GM12864 (cell line): ENCODE data around the gene ARHGAP42.

Source experiments
- DNase-seq: peaks from one replicate; pipeline ENCODE4 v3.0.0-alpha.2; 2011; ENCODE audit warnings: low read depth
- H3K4me3 ChIP-seq: 2 replicates; pipeline ENCODE4 v1.5.1; 2011; ENCODE audit warnings: mild to moderate bottlenecking, low read depth, low read length, control low read depth
- TF ChIP-seq, protein P1 (sequence below): IDR thresholded peaks from 2 replicates; pipeline ENCODE4 v1.5.1; 2011; ENCODE audit warnings: low read depth, mild to moderate bottlenecking, moderate library complexity, low read length, control low read depth, inconsistent platforms; ENCODE audit errors: missing control alignments

ARHGAP42 gene

DNA sequence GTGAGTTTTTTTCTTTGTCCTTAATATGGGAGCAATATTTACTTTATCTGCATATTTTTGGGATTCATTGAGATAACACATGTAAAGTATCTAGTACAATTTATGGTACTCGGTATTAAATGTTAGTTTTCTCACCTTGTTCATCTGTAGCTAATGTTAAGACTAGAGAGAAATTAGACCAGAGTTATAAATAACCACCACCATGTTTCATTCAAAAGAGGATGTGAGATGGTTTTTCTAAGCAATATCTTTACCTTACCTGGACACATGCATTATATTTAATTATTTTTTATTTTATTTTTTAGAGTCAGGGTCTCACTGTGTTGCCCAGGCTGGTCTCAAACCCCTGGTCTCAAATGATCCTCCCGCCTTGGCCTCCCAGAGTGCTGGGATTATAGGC, 18.4 kb downstream of the ARHGAP42 start:
- TF ChIP-seq, protein P1, sequence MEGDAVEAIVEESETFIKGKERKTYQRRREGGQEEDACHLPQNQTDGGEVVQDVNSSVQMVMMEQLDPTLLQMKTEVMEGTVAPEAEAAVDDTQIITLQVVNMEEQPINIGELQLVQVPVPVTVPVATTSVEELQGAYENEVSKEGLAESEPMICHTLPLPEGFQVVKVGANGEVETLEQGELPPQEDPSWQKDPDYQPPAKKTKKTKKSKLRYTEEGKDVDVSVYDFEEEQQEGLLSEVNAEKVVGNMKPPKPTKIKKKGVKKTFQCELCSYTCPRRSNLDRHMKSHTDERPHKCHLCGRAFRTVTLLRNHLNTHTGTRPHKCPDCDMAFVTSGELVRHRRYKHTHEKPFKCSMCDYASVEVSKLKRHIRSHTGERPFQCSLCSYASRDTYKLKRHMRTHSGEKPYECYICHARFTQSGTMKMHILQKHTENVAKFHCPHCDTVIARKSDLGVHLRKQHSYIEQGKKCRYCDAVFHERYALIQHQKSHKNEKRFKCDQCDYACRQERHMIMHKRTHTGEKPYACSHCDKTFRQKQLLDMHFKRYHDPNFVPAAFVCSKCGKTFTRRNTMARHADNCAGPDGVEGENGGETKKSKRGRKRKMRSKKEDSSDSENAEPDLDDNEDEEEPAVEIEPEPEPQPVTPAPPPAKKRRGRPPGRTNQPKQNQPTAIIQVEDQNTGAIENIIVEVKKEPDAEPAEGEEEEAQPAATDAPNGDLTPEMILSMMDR: no peak
- no peak overlapping the region for H3K4me3 ChIP-seq

GRCh38 chr11:100706179-100706578, 19.1 kb downstream of the ARHGAP42 start:
- DNase-seq: no peak
- no peak overlapping the region for H3K4me3 ChIP-seq
- TF ChIP-seq, protein P1: no peak

More for the DNA sequence above, 18.4 kb downstream of the ARHGAP42 start:
- DNase-seq: no peak

- TF ChIP-seq, protein P1: no peak
- H3K4me3 ChIP-seq: no peak overlapping the region
- DNase-seq: no peak
Observed at GRCh38 chr11:100709233-100709957, 22.3 kb downstream of the ARHGAP42 start.

DNA sequence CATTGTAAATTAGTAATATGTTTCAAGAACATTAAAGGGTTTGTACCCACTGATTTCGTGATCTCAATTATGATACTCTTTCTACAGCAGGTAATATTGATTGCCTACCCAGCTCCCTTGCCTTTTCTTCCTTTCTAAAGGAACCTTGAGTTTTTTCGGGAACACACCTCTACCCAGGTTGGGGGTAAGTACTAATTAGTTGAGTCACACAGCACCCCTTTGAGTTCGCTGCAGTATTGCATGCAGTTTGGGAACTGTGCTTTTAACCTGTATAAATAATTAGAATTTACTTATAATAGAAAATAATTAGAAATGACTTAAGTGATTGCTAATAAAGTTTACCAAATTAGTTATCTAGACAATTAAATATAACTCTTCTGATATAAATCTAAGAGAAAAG, 24.9 kb downstream of the ARHGAP42 start:
- no peak for DNase-seq
- no peak overlapping the region for H3K4me3 ChIP-seq
- TF ChIP-seq, protein P1: no peak

DNA sequence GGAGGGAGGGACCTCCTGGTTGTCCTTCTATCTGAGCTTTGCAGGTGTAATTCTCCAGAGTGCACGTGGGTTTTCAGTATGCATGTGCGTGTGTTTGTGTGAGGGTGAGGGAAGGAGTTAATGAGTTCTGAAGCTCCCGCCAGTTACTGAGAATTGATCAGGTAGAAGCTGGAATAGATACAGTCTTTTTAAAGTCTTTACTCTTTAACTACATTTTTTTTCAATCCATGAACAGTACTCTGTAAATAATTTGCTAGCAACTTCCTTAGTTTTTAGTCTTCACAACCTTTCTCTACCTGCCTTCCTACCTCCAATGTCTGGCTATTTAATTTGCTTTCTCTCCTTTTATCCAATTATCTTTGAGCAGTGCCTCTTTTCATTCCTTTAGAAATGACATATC, 25.5 kb downstream of the ARHGAP42 start:
- TF ChIP-seq, protein P1: no peak
- no peak for DNase-seq
- no peak overlapping the region for H3K4me3 ChIP-seq

DNA sequence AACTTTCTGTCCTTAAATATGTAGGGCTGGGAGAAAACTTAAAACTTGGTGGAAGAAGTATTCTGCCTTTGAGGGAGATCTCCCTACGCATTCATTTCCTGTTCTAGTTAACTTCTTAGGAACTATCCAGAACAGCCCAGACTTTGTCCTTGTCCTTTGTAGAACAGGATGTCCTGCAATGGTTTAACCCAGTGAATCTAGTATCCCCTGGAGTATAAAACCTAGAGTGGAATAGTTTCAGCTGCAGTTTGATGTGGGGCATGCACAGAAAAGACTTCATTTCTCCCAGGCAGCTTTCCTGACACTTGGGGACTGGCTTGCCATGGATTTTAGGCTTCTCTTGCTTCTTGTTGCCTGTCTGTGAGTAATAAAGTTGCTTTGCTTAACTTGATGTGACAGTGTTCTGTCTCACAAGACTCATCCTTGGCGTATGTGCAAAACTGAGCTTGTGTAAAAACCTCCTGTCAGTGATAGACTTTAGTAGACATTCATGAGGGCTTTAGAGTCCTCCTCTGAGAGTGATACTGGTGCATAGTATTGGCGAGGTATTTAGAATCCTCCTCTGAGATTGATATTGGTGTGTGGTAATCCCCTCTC, 28.2 kb downstream of the ARHGAP42 start:
- TF ChIP-seq, protein P1: no peak
- H3K4me3 ChIP-seq: no peak overlapping the region
- DNase-seq: no peak

DNA sequence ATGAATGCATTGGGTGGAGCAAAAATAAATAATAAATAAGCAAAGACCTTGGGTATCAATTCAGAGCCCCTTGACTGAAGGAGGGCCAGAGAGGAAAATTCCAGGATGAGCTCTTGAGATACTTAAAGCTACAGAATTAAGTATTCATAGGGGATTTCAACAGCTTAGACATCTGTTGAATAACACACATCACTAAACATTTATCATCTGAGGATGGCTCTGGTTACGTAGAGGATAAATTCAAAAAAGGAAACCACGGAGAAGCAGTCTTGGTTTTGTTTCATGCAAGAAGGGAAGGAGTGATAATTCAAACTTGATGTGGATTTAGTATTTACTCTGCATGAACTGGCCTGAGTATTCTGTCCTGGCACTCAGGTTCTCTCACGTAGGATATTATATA, 29.8 kb downstream of the ARHGAP42 start:
- TF ChIP-seq, protein P1: no peak
- DNase-seq: no peak
- no peak overlapping the region for H3K4me3 ChIP-seq
